ENCODE measurements around the gene CTLA4. TPM values are rescaled to one million over a fixed set of nuclear protein-coding genes. Genes with fewer than 3 reads are reported as not detected.

CTLA4 gene
- total RNA-seq, 1 experiment from 2014 or later: not detected

DNA sequence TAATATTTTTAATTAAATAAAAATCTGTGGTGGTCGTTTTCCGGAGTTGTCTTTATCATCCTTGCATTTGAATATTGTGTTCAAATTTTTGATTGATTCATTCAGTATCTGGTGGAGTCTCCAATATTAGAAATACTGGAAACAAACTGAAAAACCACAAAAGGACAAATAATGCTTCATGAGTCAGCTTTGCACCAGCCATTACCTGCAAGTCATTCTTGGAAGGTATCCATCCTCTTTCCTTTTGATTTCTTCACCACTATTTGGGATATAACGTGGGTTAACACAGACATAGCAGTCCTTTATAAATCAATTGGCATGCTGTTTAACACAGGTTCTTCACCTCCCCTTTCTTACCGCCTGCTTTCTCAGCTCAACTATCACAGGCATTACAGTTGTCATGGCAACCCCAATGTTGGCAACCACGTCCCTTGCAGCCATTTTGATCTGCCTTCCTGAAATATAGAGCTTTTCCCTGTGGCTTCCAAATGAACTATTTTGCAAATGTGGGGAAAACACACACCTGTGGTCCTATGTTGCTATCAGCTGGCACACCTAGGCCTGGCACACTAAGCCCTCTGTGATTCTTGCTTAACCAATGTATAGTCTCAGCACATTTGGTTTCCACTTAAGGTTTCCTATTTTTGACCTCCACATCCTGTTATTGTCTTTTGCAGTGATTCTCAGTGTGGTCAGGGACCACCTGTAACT lies 6.5 kb downstream of the CTLA4 start:
- H3K9me3 ChIP-seq (ENCODE audit: low read length): no peaks in the 10 kb centered on the region
- intact Hi-C loops (cut with micrococcal nuclease): loop anchor here (1.0 kb wide), 1 partner anchor 35 kb away; no protein-coding TSS in a partner anchor
- peak overlapping the region; percentile 6; the same call in 1 of the 2 replicates for H3K4me2 ChIP-seq (ENCODE audit: low read length)
- H4K20me1 ChIP-seq (ENCODE audit: low read length): no peaks in the 10 kb centered on the region
- peak overlapping the region; percentile 34; the same call in 1 of the 2 replicates for H2AFZ ChIP-seq (ENCODE audit: low read length)
- BruUV-seq (replicated peaks): no TSS peak
- ChIA-PET CTCF (no interaction called here), POLR2A (ENCODE audit: unreplicated experiment) (no interaction called here)
- peak; percentile 76 for DNase-seq
- no peak overlapping the region for H3K9ac ChIP-seq (ENCODE audit: low read length)
- H3K4me1 ChIP-seq (ENCODE audit: insufficient read depth, low read length): peaks cover 9% of the 10 kb centered on the region
- H3F3A ChIP-seq (ENCODE audit: low read length, unreplicated experiment): no peaks in the 10 kb centered on the region
- H3K27ac ChIP-seq (ENCODE audit: low read length): no peak overlapping the region
- no peak overlapping the region for H3K4me3 ChIP-seq (ENCODE audit: low read length)
- ATAC-seq: peak; percentile 77
- no peaks in the 10 kb centered on the region for H3K79me2 ChIP-seq (ENCODE audit: low read length)
- TF ChIP-seq EZH2phosphoT487 (IDR thresholded peaks at IDR 0.05; ENCODE audit: borderline replicate concordance, low read length) (no peak), CTCF (conservative IDR thresholded peaks at IDR 0.05; ENCODE audit: low read depth, low read length) (no peak), EZH2 (IDR thresholded peaks at IDR 0.05; ENCODE audit: low read length, unreplicated experiment) (no peak)
- H3K36me3 ChIP-seq (ENCODE audit: low read depth, low read length): no peaks in the 10 kb centered on the region
- H3K9me2 ChIP-seq (replicated peaks; ENCODE audit: low read length): 0 out of 2 replicates have a peak, but pooled peaks cover 4% of the 10 kb centered on the region
- peaks cover 15% of the 10 kb centered on the region for H3K27me3 ChIP-seq (ENCODE audit: low read length)

DNA sequence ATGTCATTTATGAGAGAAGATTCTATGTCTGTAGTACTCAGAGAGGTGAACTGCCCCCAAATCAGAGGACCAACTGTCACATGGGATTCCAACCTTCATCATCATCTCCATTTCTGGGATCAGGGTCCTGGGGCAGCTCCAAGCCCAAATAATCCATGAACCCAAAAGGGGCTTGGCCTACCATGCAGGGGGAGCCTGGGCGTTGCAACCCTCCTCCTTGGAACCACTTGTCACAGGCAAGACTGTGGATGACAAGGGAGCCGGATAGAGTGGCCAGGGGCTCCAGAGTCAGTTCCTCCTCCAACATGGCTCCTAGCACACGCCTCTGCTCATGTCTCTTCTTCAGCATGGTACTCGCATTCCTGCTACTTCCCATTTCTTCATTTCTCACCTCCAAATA lies 7.9 kb downstream of the CTLA4 start:
- Histone ChIP-seq H3K36me3 (ENCODE audit: low read depth, low read length) (no peaks in the 10 kb centered on the region), H3K9me2 (replicated peaks; ENCODE audit: low read length) (0 out of 2 replicates have a peak, but pooled peaks cover 4% of the 10 kb centered on the region), H3K79me2 (ENCODE audit: low read length) (no peaks in the 10 kb centered on the region), H3K4me2 (ENCODE audit: low read length) (no peak overlapping the region), H3K9me3 (ENCODE audit: low read length) (no peaks in the 10 kb centered on the region), H4K20me1 (ENCODE audit: low read length) (no peaks in the 10 kb centered on the region), H3K27ac (ENCODE audit: low read length) (no peak overlapping the region), H3K9ac (ENCODE audit: low read length) (no peak overlapping the region), H3K27me3 (ENCODE audit: low read length) (peaks cover 13% of the 10 kb centered on the region; the same call in 1 of the 2 replicates), H3K4me1 (ENCODE audit: insufficient read depth, low read length) (peaks cover 9% of the 10 kb centered on the region), H3K4me3 (ENCODE audit: low read length) (no peak overlapping the region), H2AFZ (ENCODE audit: low read length) (no peak overlapping the region), H3F3A (ENCODE audit: low read length, unreplicated experiment) (no peaks in the 10 kb centered on the region)
- intact Hi-C loops (cut with micrococcal nuclease): no loop called here
- TF ChIP-seq CTCF (conservative IDR thresholded peaks at IDR 0.05; ENCODE audit: low read depth, low read length) (no peak), EZH2phosphoT487 (IDR thresholded peaks at IDR 0.05; ENCODE audit: borderline replicate concordance, low read length) (no peak), EZH2 (IDR thresholded peaks at IDR 0.05; ENCODE audit: low read length, unreplicated experiment) (no peak)
- POLR2A ChIA-PET (ENCODE audit: unreplicated experiment): no interaction called here
- ATAC-seq (no peak), DNase-seq (no peak)
- CTCF ChIA-PET: no interaction called here
- no TSS peak for BruUV-seq (replicated peaks)

DNA sequence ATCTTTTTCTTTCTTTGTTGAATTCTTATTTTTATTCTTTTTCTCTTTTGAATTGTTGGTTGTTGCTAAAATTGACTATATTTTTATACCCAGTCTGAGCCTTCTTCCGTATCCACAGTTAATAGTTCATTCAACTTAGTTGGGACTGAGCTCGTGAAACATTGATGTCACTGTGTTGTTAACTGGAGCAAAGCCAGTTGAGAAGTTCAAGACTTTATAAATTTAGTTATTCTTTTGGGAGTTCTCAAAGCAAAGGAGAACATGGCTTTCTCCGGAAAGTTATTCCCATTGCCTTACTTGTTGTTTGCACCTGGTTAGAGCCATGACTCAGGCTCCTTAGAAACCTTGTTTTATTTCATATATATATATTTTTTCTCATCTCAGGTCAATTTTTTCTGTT lies 8.8 kb downstream of the CTLA4 start:
- Histone ChIP-seq H3K9me3 (ENCODE audit: low read length) (no peaks in the 10 kb centered on the region), H3K4me1 (ENCODE audit: insufficient read depth, low read length) (peaks cover 9% of the 10 kb centered on the region), H2AFZ (ENCODE audit: low read length) (no peak overlapping the region), H3K9me2 (replicated peaks; ENCODE audit: low read length) (0 out of 2 replicates have a peak, but pooled peaks cover 4% of the 10 kb centered on the region), H3K36me3 (ENCODE audit: low read depth, low read length) (no peaks in the 10 kb centered on the region), H3K9ac (ENCODE audit: low read length) (no peak overlapping the region), H3K27me3 (ENCODE audit: low read length) (0 out of 2 replicates have a peak, but pooled peaks cover 9% of the 10 kb centered on the region), H3K4me3 (ENCODE audit: low read length) (no peak overlapping the region), H3K4me2 (ENCODE audit: low read length) (no peak overlapping the region), H3F3A (ENCODE audit: low read length, unreplicated experiment) (no peaks in the 10 kb centered on the region), H3K27ac (ENCODE audit: low read length) (no peak overlapping the region), H3K79me2 (ENCODE audit: low read length) (no peaks in the 10 kb centered on the region), H4K20me1 (ENCODE audit: low read length) (no peaks in the 10 kb centered on the region)
- no peak for ATAC-seq
- no TSS peak for BruUV-seq (replicated peaks)
- TF ChIP-seq EZH2 (IDR thresholded peaks at IDR 0.05; ENCODE audit: low read length, unreplicated experiment): no peak
- TF ChIP-seq CTCF (conservative IDR thresholded peaks at IDR 0.05; ENCODE audit: low read depth, low read length): no peak
- no peak for TF ChIP-seq EZH2phosphoT487 (IDR thresholded peaks at IDR 0.05; ENCODE audit: borderline replicate concordance, low read length)
- DNase-seq: no peak
- ChIA-PET POLR2A (ENCODE audit: unreplicated experiment) (interaction anchor here (0.5 kb wide), 1 partner anchor 121 kb away, joined by 3 read pairs; no protein-coding TSS in a partner anchor), CTCF (no interaction called here)
- intact Hi-C loops (cut with micrococcal nuclease): no loop called here
